H9 (cell line): ENCODE results near the gene CUEDC2. TPM values are rescaled to one million over a fixed set of nuclear protein-coding genes. Genes with fewer than 3 reads are reported as not detected.

Source experiments
- DNase-seq: peaks from one replicate; pipeline ENCODE4 v3.0.0-alpha.2; 2017
- H2AFZ ChIP-seq: one replicate; pipeline ENCODE4 v1.6.1; 2013; ENCODE audit warnings: mild to moderate bottlenecking, low read length, control low read depth, moderate library complexity
- H2AK5ac ChIP-seq: 2 replicates; pipeline ENCODE4 v1.6.1; 2013; ENCODE audit warnings: low read length, control low read depth, mixed read lengths; ENCODE audit not compliant: insufficient read length
- H2BK120ac ChIP-seq: one replicate; pipeline ENCODE4 v1.6.1; 2013; ENCODE audit warnings: low read depth, mild to moderate bottlenecking, low read length, control low read depth, inconsistent platforms; ENCODE audit not compliant: poor library complexity, severe bottlenecking
- H2BK12ac ChIP-seq: 2 replicates; pipeline ENCODE4 v1.6.1; 2013; ENCODE audit warnings: low read length, control low read depth, mixed read lengths, low read depth; ENCODE audit not compliant: insufficient read length
- H2BK15ac ChIP-seq: 2 replicates; pipeline ENCODE4 v1.6.1; 2013; ENCODE audit warnings: low read depth, low read length, control low read depth
- H2BK20ac ChIP-seq: one replicate; pipeline ENCODE4 v1.6.1; 2013; ENCODE audit warnings: low read depth, mild to moderate bottlenecking, low read length, control low read depth, inconsistent platforms; ENCODE audit not compliant: poor library complexity, severe bottlenecking
- H2BK5ac ChIP-seq: 2 replicates; pipeline ENCODE4 v1.6.1; 2013; ENCODE audit warnings: low read length, control low read depth, mixed read lengths; ENCODE audit not compliant: insufficient read length
- H3K14ac ChIP-seq: 2 replicates; pipeline ENCODE4 v1.6.1; 2013; ENCODE audit warnings: low read length, control low read depth; ENCODE audit not compliant: insufficient read depth
- H3K18ac ChIP-seq: 2 replicates; pipeline ENCODE4 v1.6.1; 2013; ENCODE audit warnings: low read depth, mild to moderate bottlenecking, mixed read lengths, low read length, control low read depth; ENCODE audit not compliant: insufficient read length
- H3K23ac ChIP-seq: 2 replicates; pipeline ENCODE4 v1.6.1; 2013; ENCODE audit warnings: low read length, control low read depth, mixed read lengths, low read depth; ENCODE audit not compliant: insufficient read length
- H3K23me2 ChIP-seq: 2 replicates; pipeline ENCODE4 v1.6.1; 2013; ENCODE audit warnings: low read depth, mild to moderate bottlenecking, mixed read lengths, low read length, control low read depth; ENCODE audit not compliant: insufficient read length, poor library complexity, severe bottlenecking
- H3K27ac ChIP-seq: 2 replicates; pipeline ENCODE4 v1.5.1; 2013; ENCODE audit warnings: low read length, control low read depth, mixed read lengths, low read depth; ENCODE audit not compliant: insufficient read length
- H3K27me3 ChIP-seq: 2 replicates; pipeline ENCODE4 v1.6.1; 2013; ENCODE audit warnings: low read length, control low read depth, inconsistent platforms; ENCODE audit not compliant: insufficient read depth
- H3K4ac ChIP-seq: 2 replicates; pipeline ENCODE4 v1.6.1; 2013; ENCODE audit warnings: low read depth, mild to moderate bottlenecking, control low read depth, inconsistent platforms, low read length, moderate library complexity
- H3K4me1 ChIP-seq: 2 replicates; pipeline ENCODE4 v1.6.1; 2013; ENCODE audit warnings: low read length, control low read depth, inconsistent platforms; ENCODE audit not compliant: insufficient read depth
- H3K4me2 ChIP-seq: 2 replicates; pipeline ENCODE4 v1.6.1; 2013; ENCODE audit warnings: low read length, control low read depth, mixed read lengths; ENCODE audit not compliant: insufficient read length, insufficient read depth
- H3K56ac ChIP-seq: 2 replicates; pipeline ENCODE4 v1.6.1; 2013; ENCODE audit warnings: low read depth, mild to moderate bottlenecking, mixed read lengths, low read length, control low read depth; ENCODE audit not compliant: insufficient read length
- H3K79me1 ChIP-seq: 2 replicates; pipeline ENCODE4 v1.6.1; 2013; ENCODE audit warnings: low read depth, mild to moderate bottlenecking, moderate library complexity, low read length, control low read depth, inconsistent platforms; ENCODE audit not compliant: insufficient read depth, poor library complexity, severe bottlenecking
- H3K79me2 ChIP-seq: 2 replicates; pipeline ENCODE4 v1.6.1; 2013; ENCODE audit warnings: low read length, control low read depth, inconsistent platforms; ENCODE audit not compliant: insufficient read depth
- H3K9ac ChIP-seq: 2 replicates; pipeline ENCODE4 v1.6.1; 2013; ENCODE audit warnings: low read length, control low read depth, mixed read lengths; ENCODE audit not compliant: insufficient read length; ENCODE audit errors: extremely low read depth
- H3K9me3 ChIP-seq: one replicate; pipeline ENCODE4 v1.6.1; 2013; ENCODE audit warnings: low read depth, low read length, inconsistent platforms; ENCODE audit not compliant: control insufficient read depth
- H3T11ph ChIP-seq: one replicate; pipeline ENCODE4 v1.6.1; 2013; ENCODE audit warnings: mild to moderate bottlenecking, low read length, control low read depth, inconsistent platforms
- H4K20me1 ChIP-seq: one replicate; pipeline ENCODE4 v1.6.1; 2013; ENCODE audit not compliant: control insufficient read depth, insufficient read length, insufficient read depth
- H4K5ac ChIP-seq: 2 replicates; pipeline ENCODE4 v1.6.1; 2013; ENCODE audit warnings: low read depth, mild to moderate bottlenecking, mixed read lengths, low read length, control low read depth; ENCODE audit not compliant: insufficient read length
- H4K8ac ChIP-seq: replicated peaks from 2 replicates; pipeline ENCODE4 v1.6.1; 2013; ENCODE audit warnings: low read length, control low read depth, mixed read lengths, low read depth; ENCODE audit not compliant: insufficient read length
- H4K91ac ChIP-seq: 2 replicates; pipeline ENCODE4 v1.6.1; 2013; ENCODE audit warnings: low read depth, mild to moderate bottlenecking, moderate library complexity, mixed read lengths, low read length, control low read depth; ENCODE audit not compliant: insufficient read length
- H3K27ac Mint-ChIP-seq, 3 experiments: 2 replicates in 2 of 3; 3 replicates in 1 of 3; pipeline ENCODE4 v1.8.0; 2020 to 2021; ENCODE audit warnings: mixed read lengths in 3 of 3, mild to moderate bottlenecking in 1 of 3, moderate library complexity in 1 of 3
- H3K27me3 Mint-ChIP-seq: 2 replicates; pipeline ENCODE4 v1.8.0; 2021; ENCODE audit warnings: low read depth, mild to moderate bottlenecking, moderate library complexity, mixed read lengths
- H3K36me3 Mint-ChIP-seq, 3 experiments: 2 replicates in 2 of 3; 3 replicates in 1 of 3; pipeline ENCODE4 v1.8.0; 2020 to 2021; ENCODE audit warnings: low read depth in 3 of 3, mixed read lengths in 3 of 3; ENCODE audit not compliant: insufficient read depth in 1 of 3
- H3K4me1 Mint-ChIP-seq, 2 experiments: 2 replicates each; pipeline ENCODE4 v1.8.0; 2020; ENCODE audit warnings: mixed read lengths in 2 of 2
- H3K4me3 Mint-ChIP-seq, 2 experiments: 2 replicates in 1 of 2; 3 replicates in 1 of 2; pipeline ENCODE4 v1.8.0; 2020 to 2021; ENCODE audit warnings: mild to moderate bottlenecking in 2 of 2, mixed read lengths in 2 of 2, moderate library complexity in 1 of 2
- H3K9me3 Mint-ChIP-seq, 2 experiments: 2 replicates in 1 of 2; 3 replicates in 1 of 2; pipeline ENCODE4 v1.8.0; 2020; ENCODE audit warnings: mild to moderate bottlenecking in 2 of 2, mixed read lengths in 2 of 2, moderate library complexity in 1 of 2
- CTCF ChIP-seq: fragments of 200-600 bp; sonication (generic); conservative IDR thresholded peaks from 3 replicates; pipeline ENCODE4 v1.8.0; 2021; ENCODE audit warnings: antibody characterized with exemption, mild to moderate bottlenecking
- WGBS: extraction: QIAGEN DNeasy Blood & Tissue Kit; methylation state at CpG from one replicate; pipeline ENCODE4 v1.1.7; 2013; ENCODE audit warnings: missing lambda C conversion rate, low lambda C conversion rate, mixed read lengths; ENCODE audit not compliant: insufficient read length; ENCODE audit errors: extremely low coverage; 5-methylcytosine and 5-hydroxymethylcytosine counted together
- total RNA-seq: library from RNA; stranded (reverse); gene quantifications from 2 replicates; pipeline ENCODE4 v1.2.1, GENCODE V29; 2021

Gene CUEDC2
- total RNA-seq, 1 experiment from 2014 or later: 41.2 TPM

DNA sequence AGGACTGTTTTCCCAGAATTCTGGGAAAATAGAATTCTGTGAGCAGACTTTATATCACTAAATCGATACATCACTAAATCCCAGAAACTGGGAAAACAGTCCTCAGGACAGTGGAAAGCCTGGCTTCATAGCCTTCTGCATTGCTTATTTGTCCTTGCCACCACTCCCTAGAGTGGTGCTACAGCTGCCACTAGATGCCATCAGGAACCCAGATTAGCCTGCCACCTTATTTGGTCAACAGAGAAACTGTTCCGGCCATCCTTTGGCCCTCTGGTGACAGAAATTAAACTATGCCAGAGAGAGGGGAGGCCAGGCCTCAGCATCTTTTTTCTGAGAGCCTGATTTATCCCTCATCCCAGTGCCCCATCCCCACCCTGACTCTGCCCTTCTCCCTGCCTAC is 56.5 kb downstream of the CUEDC2 start:
- Histone ChIP-seq H2BK15ac (no peak overlapping the region), H2BK20ac (no peak overlapping the region), H2BK5ac (no peak overlapping the region), H3K27me3 (no peaks in the 10 kb centered on the region), H3K9me3 (no peaks in the 10 kb centered on the region), H2AK5ac (no peak overlapping the region), H3K79me2 (no peaks in the 10 kb centered on the region), H2BK120ac (no peak overlapping the region), H3K4ac (no peak overlapping the region), H3K9ac (no peak overlapping the region), H3K79me1 (no peaks in the 10 kb centered on the region), H3K23ac (no peak overlapping the region), H3K56ac (no peak overlapping the region), H2BK12ac (no peak overlapping the region), H4K91ac (no peak overlapping the region), H3K4me2 (no peak overlapping the region), H3K4me1 (no peaks in the 10 kb centered on the region), H3K18ac (no peak overlapping the region), H4K8ac (no peak overlapping the region), H3T11ph (no peak overlapping the region), H4K20me1 (no peaks in the 10 kb centered on the region), H3K23me2 (no peaks in the 10 kb centered on the region), H3K14ac (no peak overlapping the region), H4K5ac (no peak overlapping the region), H3K27ac (no peak overlapping the region), H2AFZ (no peak overlapping the region)
- no peak for DNase-seq
- H3K9me3 Mint-ChIP-seq: 0 out of 5 replicates have a peak, but pooled peaks cover 0 to 4% of the 10 kb centered on the region in 2 experiments
- no peak overlapping the region; a peak in 1 of 7 replicates for H3K27ac Mint-ChIP-seq
- no peak for TF ChIP-seq CTCF
- no peaks in the 10 kb centered on the region for H3K4me1 Mint-ChIP-seq
- H3K27me3 Mint-ChIP-seq: no peaks in the 10 kb centered on the region
- H3K36me3 Mint-ChIP-seq: peaks cover 17 to 54% (median 31%) of the 10 kb centered on the region in 3 experiments
- H3K4me3 Mint-ChIP-seq: no peak overlapping the region; a peak in 1 of 5 replicates
- no CpG with 5 or more reads among the region's 2 CpGs for WGBS
